Middle frontal gyrus (tissue), 1 donor: ENCODE data around the gene C4orf50.
A peak's percentile ranks its signal among the peaks of the same experiment; 100 is the strongest.
"Not testable (repeated sequence)": the region's sequence is repeated elsewhere in the genome, so short reads cannot be mapped to it uniquely, and the experiment has no call there.

Experiments
- DNase-seq: peaks from one replicate; pipeline ENCODE4 v3.0.0-alpha.2; 2015; ENCODE audit warnings: low spot score; ENCODE audit errors: extremely low spot score

C4orf50 gene

GRCh38 chr4:5865896-5866599 lies 152.2 kb downstream of the C4orf50 start:
- DNase-seq: no peak

GRCh38 chr4:5863461-5864113 lies 154.6 kb downstream of the C4orf50 start:
- DNase-seq: peak; percentile 20

- no peak for DNase-seq
Measured at GRCh38 chr4:5858020-5858769, 160.0 kb downstream of the C4orf50 start.

- DNase-seq: no peak
Measured at GRCh38 chr4:5857199-5857598, 161.0 kb downstream of the C4orf50 start.

- not testable (repeated sequence) for DNase-seq
Measured at GRCh38 chr4:5856362-5856761, 161.9 kb downstream of the C4orf50 start.

- no peak for DNase-seq
Measured at GRCh38 chr4:5854929-5855328, 163.3 kb downstream of the C4orf50 start.

GRCh38 chr4:5852523-5853202 lies 165.6 kb downstream of the C4orf50 start:
- DNase-seq: no peak

- no peak for DNase-seq
Measured at GRCh38 chr4:5851637-5852301, 166.5 kb downstream of the C4orf50 start.
